Keratinocyte (primary cell): ENCODE data around the gene SLC17A4. TPM values are rescaled to one million over a fixed set of nuclear protein-coding genes. Genes with fewer than 3 reads are reported as not detected.

Source experiments
- DNase-seq: peaks from one replicate; pipeline ENCODE4 v3.0.0-alpha.2; 2011; ENCODE audit warnings: low read depth, missing footprints, low spot score
- FAIRE-seq: peaks from 2 replicates; lab custom pipeline; 2011; peaks lifted over from hg19 to GRCh38; lab: Jason Lieb, UNC
- H2AFZ ChIP-seq: 2 replicates; pipeline ENCODE4 v1.6.0; 2012; ENCODE audit warnings: low read length, control low read depth, inconsistent platforms; ENCODE audit not compliant: control insufficient read depth
- H3K27ac ChIP-seq: 2 replicates; pipeline ENCODE4 v1.5.1; 2011; ENCODE audit warnings: low read length; ENCODE audit not compliant: control insufficient read depth, insufficient read depth
- H3K27me3 ChIP-seq: 3 replicates; pipeline ENCODE4 v1.6.0; 2011; ENCODE audit warnings: low read length; ENCODE audit not compliant: control insufficient read depth, insufficient read depth; ENCODE audit errors: extremely low read depth
- H3K36me3 ChIP-seq, 2 experiments: 2 replicates in 1 of 2; 3 replicates in 1 of 2; pipeline ENCODE4 v1.5.1; 2011; ENCODE audit warnings: low read length in 2 of 2, mild to moderate bottlenecking in 1 of 2; ENCODE audit not compliant: control insufficient read depth in 2 of 2, insufficient read depth in 2 of 2; ENCODE audit errors: extremely low read depth in 1 of 2
- H3K4me1 ChIP-seq: 3 replicates; pipeline ENCODE4 v1.5.1; 2011; ENCODE audit warnings: low read length; ENCODE audit not compliant: control insufficient read depth, insufficient read depth; ENCODE audit errors: extremely low read depth
- H3K4me2 ChIP-seq: 3 replicates; pipeline ENCODE4 v1.6.0; 2011; ENCODE audit warnings: low read depth, low read length; ENCODE audit not compliant: control insufficient read depth, insufficient read depth; ENCODE audit errors: extremely low read depth
- H3K4me3 ChIP-seq, 3 experiments: fragments of 200-600 bp in 1 of 3; sonication (generic) in 1 of 3; 2 replicates in 2 of 3; 3 replicates in 1 of 3; pipeline ENCODE4 v1.5.1; 2011 to 2016; ENCODE audit warnings: low read length in 3 of 3, mild to moderate bottlenecking in 3 of 3, control low read depth in 2 of 3, inconsistent platforms in 1 of 3, low read depth in 1 of 3, mixed read lengths in 1 of 3, mixed run types in 1 of 3, moderate library complexity in 1 of 3; ENCODE audit not compliant: control insufficient read depth in 2 of 3, insufficient read depth in 2 of 3; ENCODE audit errors: extremely low read depth in 1 of 3
- H3K79me2 ChIP-seq: 2 replicates; pipeline ENCODE4 v1.6.0; 2012; ENCODE audit warnings: low read length; ENCODE audit not compliant: control insufficient read depth, insufficient read depth
- H3K9ac ChIP-seq: 3 replicates; pipeline ENCODE4 v1.6.0; 2011; ENCODE audit warnings: low read length; ENCODE audit not compliant: control insufficient read depth, insufficient read depth; ENCODE audit errors: extremely low read depth
- H3K9me1 ChIP-seq: 3 replicates; pipeline ENCODE4 v1.6.0; 2011; ENCODE audit warnings: low read length; ENCODE audit not compliant: control insufficient read depth, insufficient read depth; ENCODE audit errors: extremely low read depth
- H3K9me3 ChIP-seq: 2 replicates; pipeline ENCODE4 v1.5.1; 2012; ENCODE audit warnings: low read depth, low read length; ENCODE audit not compliant: control insufficient read depth
- H4K20me1 ChIP-seq: 3 replicates; pipeline ENCODE4 v1.6.0; 2011; ENCODE audit warnings: low read length; ENCODE audit not compliant: control insufficient read depth, insufficient read depth; ENCODE audit errors: extremely low read depth
- EZH2 ChIP-seq: IDR thresholded peaks from one replicate; pipeline ENCODE4 v1.6.1; 2012; ENCODE audit warnings: inconsistent platforms, mild to moderate bottlenecking, low read length, moderate library complexity
- dilution Hi-C: fragments of 300-500 bp; cut with MboI; formaldehyde crosslinking; loops from one replicate; pipeline ENCODE4 v1.7.0; 2020; ENCODE audit warnings: low sequenced_read_pairs; ENCODE audit not compliant: extremely low pct_ligation_motif_present
- polyA plus RNA-seq, 5 experiments: library from polyadenylated mRNA; depleted of rRNA in 3 of 5; stranded (reverse) in 3 of 5; stranded (forward) in 1 of 5; unstranded in 1 of 5; fragments of >200 nt; gene quantifications; 1 replicate in 1 of 5; 2 replicates in 3 of 5; 3 replicates in 1 of 5; pipeline versions ENCODE4 v1.2.1 to v1.2.3, GENCODE V29; 2011 to 2012; ENCODE audit warnings: missing spikeins in 2 of 5, low read depth in 1 of 5, low replicate concordance in 1 of 5
- TF ChIP-seq, protein P1 (sequence below), 3 experiments: IDR thresholded peaks in 1 of 3; conservative IDR thresholded peaks in 1 of 3; optimal IDR thresholded peaks in 1 of 3; 2 replicates in 2 of 3; 3 replicates in 1 of 3; pipeline versions ENCODE3 to v1.5.1; 2011; ENCODE audit warnings: low read length in 3 of 3, mild to moderate bottlenecking in 3 of 3, moderate library complexity in 2 of 3, control low read depth in 1 of 3, inconsistent platforms in 1 of 3; ENCODE audit not compliant: insufficient read depth in 2 of 3; ENCODE audit errors: extremely low read depth in 1 of 3

Gene SLC17A4
- polyA plus RNA-seq, 1 donor (not counting 4 experiments of a cell fraction or from before 2014, with no cell fraction given) = not detected

DNA sequence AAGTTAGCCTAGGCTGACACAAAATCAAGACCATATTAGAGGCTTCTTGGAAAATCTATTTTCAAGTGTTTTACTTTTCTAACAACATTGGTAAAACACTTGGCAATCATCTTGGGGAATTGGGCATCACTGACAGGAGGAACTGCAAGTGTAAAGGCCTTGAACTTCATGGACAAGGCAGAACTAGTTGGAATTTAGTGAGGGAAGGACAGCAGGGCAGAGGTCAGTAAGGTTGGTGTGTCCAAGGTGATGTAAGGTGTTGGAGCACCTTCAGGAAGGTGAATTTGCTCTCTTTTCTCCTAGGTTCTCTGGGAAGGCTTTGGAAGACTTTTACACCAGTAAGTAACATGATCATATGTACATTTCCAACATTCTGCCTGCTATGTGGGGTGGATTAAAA is 1.5 kb upstream of the SLC17A4 start:
- Histone ChIP-seq H3K9ac (no peak overlapping the region), H3K36me3 (no peaks in the 10 kb centered on the region), H3K4me2 (no peak overlapping the region), H3K4me1 (no peaks in the 10 kb centered on the region), H3K27ac (no peak overlapping the region), H3K79me2 (no peaks in the 10 kb centered on the region), H2AFZ (no peak overlapping the region), H3K9me1 (no peaks in the 10 kb centered on the region), H3K27me3 (peaks cover 5% of the 10 kb centered on the region), H4K20me1 (no peaks in the 10 kb centered on the region), H3K9me3 (no peaks in the 10 kb centered on the region), H3K4me3 (no peak overlapping the region)
- no peak for DNase-seq
- TF ChIP-seq, protein P1, sequence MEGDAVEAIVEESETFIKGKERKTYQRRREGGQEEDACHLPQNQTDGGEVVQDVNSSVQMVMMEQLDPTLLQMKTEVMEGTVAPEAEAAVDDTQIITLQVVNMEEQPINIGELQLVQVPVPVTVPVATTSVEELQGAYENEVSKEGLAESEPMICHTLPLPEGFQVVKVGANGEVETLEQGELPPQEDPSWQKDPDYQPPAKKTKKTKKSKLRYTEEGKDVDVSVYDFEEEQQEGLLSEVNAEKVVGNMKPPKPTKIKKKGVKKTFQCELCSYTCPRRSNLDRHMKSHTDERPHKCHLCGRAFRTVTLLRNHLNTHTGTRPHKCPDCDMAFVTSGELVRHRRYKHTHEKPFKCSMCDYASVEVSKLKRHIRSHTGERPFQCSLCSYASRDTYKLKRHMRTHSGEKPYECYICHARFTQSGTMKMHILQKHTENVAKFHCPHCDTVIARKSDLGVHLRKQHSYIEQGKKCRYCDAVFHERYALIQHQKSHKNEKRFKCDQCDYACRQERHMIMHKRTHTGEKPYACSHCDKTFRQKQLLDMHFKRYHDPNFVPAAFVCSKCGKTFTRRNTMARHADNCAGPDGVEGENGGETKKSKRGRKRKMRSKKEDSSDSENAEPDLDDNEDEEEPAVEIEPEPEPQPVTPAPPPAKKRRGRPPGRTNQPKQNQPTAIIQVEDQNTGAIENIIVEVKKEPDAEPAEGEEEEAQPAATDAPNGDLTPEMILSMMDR (optimal IDR thresholded peaks at IDR 0.05 in 1 of 3, IDR thresholded peaks at IDR 0.05 in 1 of 3, conservative IDR thresholded peaks at IDR 0.05 in 1 of 3; ENCODE audit: extremely low read depth in 1 of 3, insufficient read depth in 2 of 3, low read length in 3 of 3) = no peak
- no peak for TF ChIP-seq EZH2
- dilution Hi-C loops = no loop called here
- FAIRE-seq = no peak

DNA sequence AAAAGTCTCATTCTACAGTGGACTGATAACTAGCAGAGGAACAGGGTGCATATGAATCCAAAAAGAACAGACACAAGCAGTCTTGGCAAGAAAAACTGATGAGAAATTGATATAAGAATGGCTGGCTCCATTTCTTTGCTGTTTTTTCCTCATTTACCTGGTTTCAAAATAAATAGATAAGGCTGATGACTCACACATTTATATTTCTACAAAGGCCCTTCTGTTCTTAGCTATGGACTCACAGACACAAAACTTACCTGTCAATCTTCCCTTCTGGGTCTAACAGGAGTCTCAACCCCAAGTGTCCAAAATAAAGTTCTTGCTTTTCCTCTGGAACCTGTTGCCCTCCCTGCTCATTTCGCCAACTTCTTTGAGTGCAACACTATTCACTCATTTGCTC is 941 bp downstream of the SLC17A4 start:
- no peaks in the 10 kb centered on the region for H3K4me1 ChIP-seq
- FAIRE-seq = no peak
- no peaks in the 10 kb centered on the region for H3K9me1 ChIP-seq
- TF ChIP-seq EZH2 = no peak
- TF ChIP-seq, protein P1 (optimal IDR thresholded peaks at IDR 0.05 in 1 of 3, IDR thresholded peaks at IDR 0.05 in 1 of 3, conservative IDR thresholded peaks at IDR 0.05 in 1 of 3; ENCODE audit: extremely low read depth in 1 of 3, insufficient read depth in 2 of 3, low read length in 3 of 3) = no peak
- H3K27me3 ChIP-seq = peaks cover 5% of the 10 kb centered on the region
- no peaks in the 10 kb centered on the region for H3K9me3 ChIP-seq
- DNase-seq = no peak
- dilution Hi-C loops = no loop called here
- no peak overlapping the region for H3K27ac ChIP-seq
- no peak overlapping the region for H2AFZ ChIP-seq
- no peak overlapping the region for H3K9ac ChIP-seq
- no peak overlapping the region for H3K4me2 ChIP-seq
- H3K4me3 ChIP-seq = no peak overlapping the region
- H4K20me1 ChIP-seq = no peaks in the 10 kb centered on the region
- H3K79me2 ChIP-seq = no peaks in the 10 kb centered on the region
- no peaks in the 10 kb centered on the region for H3K36me3 ChIP-seq
